ENCODE measurements around the gene ASGR2. TPM values are rescaled to one million over a fixed set of nuclear protein-coding genes. Genes with fewer than 3 reads are reported as not detected.

Gene ASGR2
- total and polyA plus RNA-seq, 8 donors = 0.29 to 0.80 (median 0.43) TPM; not detected in 2

- intact Hi-C loops (cut with DNase I) = no loop called here
- ATAC-seq = no peak
- TF ChIP-seq CTCF (IDR thresholded peaks at IDR 0.05) = no peak
- no peak overlapping the region for H3K4me3 ChIP-seq
- DNase-seq = peak in 1 of 6 donors; percentile 37
- H3K27me3 ChIP-seq = no peaks in the 10 kb centered on the region
- no peak overlapping the region for H3K27ac ChIP-seq
- WGBS, 2 donors = 76 to 80% methylated on average over 7 of the region's 7 CpGs
- no peak for FAIRE-seq
- no peaks in the 10 kb centered on the region for H3K9me3 ChIP-seq
- no peaks in the 10 kb centered on the region for H3K36me3 ChIP-seq
- H3K4me1 ChIP-seq = no peaks in the 10 kb centered on the region
Observed at GRCh38 chr17:7077911-7078546, 36.6 kb downstream of the ASGR2 start.

- Histone ChIP-seq H3K9me3 (no peaks in the 10 kb centered on the region), H3K27me3 (no peaks in the 10 kb centered on the region), H3K4me3 (no peak overlapping the region), H3K36me3 (no peaks in the 10 kb centered on the region), H3K4me1 (no peaks in the 10 kb centered on the region), H3K27ac (no peak overlapping the region)
- intact Hi-C loops (cut with DNase I) = no loop called here
- DNase-seq (peak in 1 of 6 donors; percentile 21), ATAC-seq (no peak), FAIRE-seq (no peak)
- no peak for TF ChIP-seq CTCF (IDR thresholded peaks at IDR 0.05)
- WGBS, 2 donors = 66 to 68% methylated on average over 14 of the region's 14 CpGs
Observed at GRCh38 chr17:7074931-7075330, 39.7 kb downstream of the ASGR2 start.

- no peaks in the 10 kb centered on the region for H3K4me1 ChIP-seq
- no peak overlapping the region for H3K4me3 ChIP-seq
- 77 to 82% methylated on average over 2 of the region's 2 CpGs for WGBS, 2 donors
- no peak for TF ChIP-seq CTCF (IDR thresholded peaks at IDR 0.05)
- no peak overlapping the region for H3K27ac ChIP-seq
- intact Hi-C loops (cut with DNase I) = no loop called here
- H3K9me3 ChIP-seq = no peaks in the 10 kb centered on the region
- no peaks in the 10 kb centered on the region for H3K27me3 ChIP-seq
- DNase-seq (no peak), FAIRE-seq (no peak), ATAC-seq (no peak)
- no peaks in the 10 kb centered on the region for H3K36me3 ChIP-seq
Observed at GRCh38 chr17:7072406-7072805, 42.2 kb downstream of the ASGR2 start.

- Histone ChIP-seq H3K9me3 (no peaks in the 10 kb centered on the region), H3K4me1 (no peaks in the 10 kb centered on the region), H3K27ac (no peak overlapping the region), H3K4me3 (no peak overlapping the region), H3K27me3 (no peaks in the 10 kb centered on the region), H3K36me3 (no peaks in the 10 kb centered on the region)
- intact Hi-C loops (cut with DNase I) = no loop called here
- TF ChIP-seq CTCF (IDR thresholded peaks at IDR 0.05) = no peak
- FAIRE-seq (no peak), ATAC-seq (no peak), DNase-seq (peak in 1 of 6 donors; percentile 41)
- 53 to 82% methylated on average over 3 of the region's 3 CpGs for WGBS, 2 donors
Observed at GRCh38 chr17:7070712-7071111, 43.9 kb downstream of the ASGR2 start.

GRCh38 chr17:7068268-7068667 lies 46.4 kb downstream of the ASGR2 start:
- DNase-seq (no peak), ATAC-seq (no peak), FAIRE-seq (no peak)
- Histone ChIP-seq H3K4me3 (no peak overlapping the region), H3K4me1 (no peaks in the 10 kb centered on the region), H3K27me3 (no peaks in the 10 kb centered on the region), H3K27ac (no peak overlapping the region), H3K9me3 (no peaks in the 10 kb centered on the region), H3K36me3 (no peaks in the 10 kb centered on the region)
- TF ChIP-seq CTCF (IDR thresholded peaks at IDR 0.05) = no peak
- 14 to 17% methylated on average over 1 of the region's 1 CpG for WGBS, 2 donors
- intact Hi-C loops (cut with DNase I) = no loop called here

Data from pancreas (tissue), 10 donors.